Measurements from ENCODE around the gene HSPA1B.

Gene HSPA1B

DNA sequence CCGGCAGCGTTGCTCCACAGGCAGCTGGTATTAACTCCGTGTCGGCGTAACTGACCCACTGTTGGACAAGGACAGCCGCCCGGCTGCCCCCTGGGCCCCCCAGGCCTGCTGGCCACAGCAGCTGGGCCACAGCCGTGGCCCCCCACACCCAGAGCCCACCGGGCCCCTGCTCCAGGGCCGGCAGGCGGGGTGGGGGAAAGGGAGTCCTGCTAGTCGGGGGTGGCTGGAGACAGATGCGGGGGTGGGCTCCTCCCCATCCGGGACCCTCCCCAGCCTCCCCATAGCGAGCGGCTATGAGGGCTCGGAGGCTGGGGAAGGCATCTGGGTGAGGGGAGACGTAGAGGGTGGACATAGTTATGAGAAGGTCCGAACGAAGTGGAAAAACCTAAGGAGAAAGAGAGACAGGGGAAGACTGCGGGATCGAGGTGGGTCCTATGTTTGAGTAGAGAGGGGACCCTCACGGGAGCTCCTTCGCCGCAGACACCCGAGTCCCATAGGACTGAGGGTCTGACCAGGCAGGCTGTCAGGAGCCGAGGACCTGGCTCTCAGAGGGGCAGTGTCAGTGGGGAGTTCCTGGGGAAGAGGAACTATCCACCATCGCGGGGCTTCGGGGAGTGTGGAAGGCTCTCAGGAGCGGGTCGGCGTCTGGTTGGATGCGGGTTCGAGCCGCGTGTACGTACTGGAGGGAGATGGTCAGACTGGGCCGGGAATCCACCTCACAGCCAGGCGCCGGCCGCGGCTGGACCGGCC, 32.5 kb upstream of the HSPA1B start:
- TF ChIP-seq TAF1 (IDR thresholded peaks at IDR 0.05; ENCODE audit: borderline replicate concordance, insufficient read depth, low read length) (0 out of 2 replicates have a peak, but pooled peaks have one; percentile 3), POLR2AphosphoS5 (IDR thresholded peaks at IDR 0.05; ENCODE audit: low read depth, low read length) (no peak), SIN3A (IDR thresholded peaks at IDR 0.05; ENCODE audit: borderline replicate concordance, insufficient read depth, low read length) (peak; percentile 35; the same call in 1 of the 2 replicates)

DNA sequence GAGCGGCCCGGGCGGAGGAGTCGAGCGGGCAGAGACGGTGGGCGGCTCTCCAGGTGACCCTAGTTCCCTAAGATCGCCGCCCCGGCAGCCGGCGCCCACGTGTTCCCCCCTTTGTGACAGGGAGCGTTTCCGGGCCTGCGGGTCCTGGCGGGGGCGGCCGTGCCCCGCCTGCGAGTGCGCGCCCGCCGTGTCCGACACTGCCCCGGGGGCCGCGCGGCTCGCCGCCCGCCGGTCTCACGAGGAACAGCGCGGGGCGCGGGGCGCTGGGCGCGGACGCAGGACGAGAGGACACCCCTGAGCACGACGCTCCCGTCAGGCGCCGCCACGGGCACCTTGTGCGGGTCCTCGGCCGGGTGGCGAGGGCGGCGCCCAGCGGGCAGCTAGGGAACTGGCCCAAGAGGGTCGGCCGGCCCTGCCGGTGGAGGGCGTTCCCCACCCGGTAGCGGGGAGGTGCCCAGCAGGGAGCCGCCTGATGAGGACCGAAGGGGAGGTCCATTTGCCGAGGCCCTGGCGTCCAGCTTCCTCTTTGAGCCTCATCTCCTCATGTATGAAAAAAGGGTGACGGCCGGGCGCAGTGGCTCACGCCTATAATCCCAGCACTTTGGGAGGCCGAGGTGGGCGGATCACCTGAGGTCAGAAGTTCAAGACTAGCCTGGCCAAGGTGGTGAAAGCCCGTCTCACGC, 31.8 kb upstream of the HSPA1B start, which contains the start of gene VARS1:
Gene VARS1, minus strand, starts transcription at position 137 of the 683 bp plus-strand sequence. CDS start 535 bp downstream, outside the sequence.
- peak; percentile 58; the same call in 1 of the 2 replicates for TF ChIP-seq POLR2AphosphoS5 (IDR thresholded peaks at IDR 0.05; ENCODE audit: low read depth, low read length)
- TF ChIP-seq TAF1 (IDR thresholded peaks at IDR 0.05; ENCODE audit: borderline replicate concordance, insufficient read depth, low read length), result 0 out of 2 replicates have a peak, but pooled peaks have one; percentile 48
- TF ChIP-seq SIN3A (IDR thresholded peaks at IDR 0.05; ENCODE audit: borderline replicate concordance, insufficient read depth, low read length), result peak; percentile 88; the same call in 1 of the 2 replicates
- TF ChIP-seq FOXP2 (optimal IDR thresholded peaks at IDR 0.05; ENCODE audit: borderline replicate concordance, extremely low read depth, extremely low read length, insufficient read depth), result peak; percentile 92
- TF ChIP-seq, protein P1, sequence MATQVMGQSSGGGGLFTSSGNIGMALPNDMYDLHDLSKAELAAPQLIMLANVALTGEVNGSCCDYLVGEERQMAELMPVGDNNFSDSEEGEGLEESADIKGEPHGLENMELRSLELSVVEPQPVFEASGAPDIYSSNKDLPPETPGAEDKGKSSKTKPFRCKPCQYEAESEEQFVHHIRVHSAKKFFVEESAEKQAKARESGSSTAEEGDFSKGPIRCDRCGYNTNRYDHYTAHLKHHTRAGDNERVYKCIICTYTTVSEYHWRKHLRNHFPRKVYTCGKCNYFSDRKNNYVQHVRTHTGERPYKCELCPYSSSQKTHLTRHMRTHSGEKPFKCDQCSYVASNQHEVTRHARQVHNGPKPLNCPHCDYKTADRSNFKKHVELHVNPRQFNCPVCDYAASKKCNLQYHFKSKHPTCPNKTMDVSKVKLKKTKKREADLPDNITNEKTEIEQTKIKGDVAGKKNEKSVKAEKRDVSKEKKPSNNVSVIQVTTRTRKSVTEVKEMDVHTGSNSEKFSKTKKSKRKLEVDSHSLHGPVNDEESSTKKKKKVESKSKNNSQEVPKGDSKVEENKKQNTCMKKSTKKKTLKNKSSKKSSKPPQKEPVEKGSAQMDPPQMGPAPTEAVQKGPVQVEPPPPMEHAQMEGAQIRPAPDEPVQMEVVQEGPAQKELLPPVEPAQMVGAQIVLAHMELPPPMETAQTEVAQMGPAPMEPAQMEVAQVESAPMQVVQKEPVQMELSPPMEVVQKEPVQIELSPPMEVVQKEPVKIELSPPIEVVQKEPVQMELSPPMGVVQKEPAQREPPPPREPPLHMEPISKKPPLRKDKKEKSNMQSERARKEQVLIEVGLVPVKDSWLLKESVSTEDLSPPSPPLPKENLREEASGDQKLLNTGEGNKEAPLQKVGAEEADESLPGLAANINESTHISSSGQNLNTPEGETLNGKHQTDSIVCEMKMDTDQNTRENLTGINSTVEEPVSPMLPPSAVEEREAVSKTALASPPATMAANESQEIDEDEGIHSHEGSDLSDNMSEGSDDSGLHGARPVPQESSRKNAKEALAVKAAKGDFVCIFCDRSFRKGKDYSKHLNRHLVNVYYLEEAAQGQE (IDR thresholded peaks at IDR 0.05; ENCODE audit: insufficient read depth in 1 of 2, low read depth in 2 of 2, low read length in 2 of 2), result 0 out of 4 replicates have a peak, but pooled peaks of 1 of the 2 experiments have one; percentile 11

DNA sequence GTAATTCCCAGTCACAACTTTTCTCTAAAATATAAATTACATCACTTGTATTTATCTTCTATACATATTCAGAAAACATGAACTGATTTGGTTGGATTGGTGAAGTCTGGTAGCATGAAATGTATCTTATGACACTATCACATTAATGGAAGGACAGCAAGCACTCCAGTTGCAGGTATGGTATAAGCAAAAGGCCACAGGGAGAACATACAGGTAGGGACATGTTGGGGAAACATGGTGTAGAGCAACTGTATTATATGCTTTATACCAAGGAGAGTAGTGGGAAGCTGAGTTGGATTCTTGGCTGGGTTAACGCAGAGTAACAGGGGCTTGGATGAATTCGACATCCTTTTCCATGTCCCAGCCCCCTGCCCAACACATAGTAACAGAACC, 30.5 kb upstream of the HSPA1B start:
- TF ChIP-seq TAF1 (IDR thresholded peaks at IDR 0.05; ENCODE audit: borderline replicate concordance, insufficient read depth, low read length), result no peak
- no peak for TF ChIP-seq POLR2AphosphoS5 (IDR thresholded peaks at IDR 0.05; ENCODE audit: low read depth, low read length)
- TF ChIP-seq SIN3A (IDR thresholded peaks at IDR 0.05; ENCODE audit: borderline replicate concordance, insufficient read depth, low read length), result no peak
- no peak for TF ChIP-seq FOXP2 (optimal IDR thresholded peaks at IDR 0.05; ENCODE audit: borderline replicate concordance, extremely low read depth, extremely low read length, insufficient read depth)

DNA sequence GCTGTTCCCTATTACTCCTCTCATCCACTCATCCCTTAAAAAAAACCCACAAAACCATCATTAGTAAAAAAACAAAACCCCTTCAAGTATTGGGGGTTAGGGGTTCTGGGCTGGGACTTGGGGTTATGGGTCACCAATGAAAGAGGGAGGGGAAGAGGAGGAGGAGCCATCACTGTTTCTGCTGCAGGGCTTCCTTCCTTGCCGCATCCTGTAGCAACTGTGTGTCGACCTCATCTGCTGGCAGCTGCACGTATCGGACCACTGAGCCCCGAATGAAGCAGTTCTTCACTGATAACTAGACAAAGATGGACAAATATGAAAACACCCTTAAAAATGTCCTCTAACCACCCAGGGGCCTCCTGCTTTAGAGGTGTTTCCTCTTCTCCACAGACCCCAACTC, 29.9 kb upstream of the HSPA1B start:
- TF ChIP-seq, protein P1 (IDR thresholded peaks at IDR 0.05; ENCODE audit: insufficient read depth in 1 of 2, low read depth in 2 of 2, low read length in 2 of 2), result no peak
- no peak for TF ChIP-seq FOXP2 (optimal IDR thresholded peaks at IDR 0.05; ENCODE audit: borderline replicate concordance, extremely low read depth, extremely low read length, insufficient read depth)
- no peak for TF ChIP-seq TAF1 (IDR thresholded peaks at IDR 0.05; ENCODE audit: borderline replicate concordance, insufficient read depth, low read length)
- TF ChIP-seq POLR2AphosphoS5 (IDR thresholded peaks at IDR 0.05; ENCODE audit: low read depth, low read length), result peak; percentile 18; the same call in 1 of the 2 replicates
- TF ChIP-seq SIN3A (IDR thresholded peaks at IDR 0.05; ENCODE audit: borderline replicate concordance, insufficient read depth, low read length), result no peak

DNA sequence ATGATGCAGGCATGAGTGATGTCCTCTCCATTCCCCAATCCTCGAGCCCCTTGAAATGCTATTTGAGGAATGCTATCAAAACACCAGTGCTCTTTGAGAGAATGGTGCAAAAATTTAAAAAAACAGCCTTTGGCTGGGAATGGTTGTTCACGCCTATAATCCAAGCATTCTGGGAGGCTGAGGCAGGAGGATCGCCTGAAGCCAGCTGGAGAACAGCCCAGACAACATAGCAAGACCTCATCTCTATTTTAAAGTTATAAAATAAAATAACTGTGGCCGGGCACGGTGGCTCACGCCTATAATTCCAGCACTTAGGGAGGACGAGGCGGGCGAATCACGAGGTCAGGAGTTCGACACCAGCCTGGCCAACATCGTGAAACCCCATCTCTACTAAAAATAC, 27.8 kb upstream of the HSPA1B start:
- TF ChIP-seq FOXP2 (optimal IDR thresholded peaks at IDR 0.05; ENCODE audit: borderline replicate concordance, extremely low read depth, extremely low read length, insufficient read depth), result no peak
- TF ChIP-seq, protein P1 (IDR thresholded peaks at IDR 0.05; ENCODE audit: insufficient read depth in 1 of 2, low read depth in 2 of 2, low read length in 2 of 2), result no peak
- no peak for TF ChIP-seq POLR2AphosphoS5 (IDR thresholded peaks at IDR 0.05; ENCODE audit: low read depth, low read length)
- no peak for TF ChIP-seq TAF1 (IDR thresholded peaks at IDR 0.05; ENCODE audit: borderline replicate concordance, insufficient read depth, low read length)
- no peak for TF ChIP-seq SIN3A (IDR thresholded peaks at IDR 0.05; ENCODE audit: borderline replicate concordance, insufficient read depth, low read length)
